HTR-8/SVneo (cell line): ENCODE results near the gene FBXO44.

Experiments
- DNase-seq: peaks from one replicate; pipeline ENCODE4 v3.0.0; 2011; ENCODE audit warnings: low spot score, mixed read lengths; ENCODE audit not compliant: insufficient read length
- FAIRE-seq: peaks from 2 replicates; lab custom pipeline; 2011; peaks lifted over from hg19 to GRCh38; lab: Jason Lieb, UNC

Gene FBXO44

DNA sequence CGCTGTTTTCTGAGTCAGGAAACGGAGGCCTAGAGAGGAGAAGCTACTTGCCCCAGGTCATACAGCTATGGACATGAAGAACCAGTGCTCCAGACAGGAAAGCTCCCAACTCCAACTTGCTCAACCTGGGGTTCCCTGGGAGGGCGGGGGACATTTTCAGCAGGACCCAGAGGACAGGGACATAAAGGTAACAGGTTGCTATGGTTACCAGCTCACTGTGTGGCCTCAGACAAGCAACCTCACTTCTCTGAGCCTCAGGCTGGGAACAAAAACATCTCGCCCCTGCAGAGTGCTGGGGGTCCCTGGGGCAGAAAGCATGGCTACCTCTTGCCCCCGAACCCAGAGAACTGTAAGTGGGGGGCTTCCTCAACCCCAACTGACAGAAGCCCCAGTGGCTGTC lies 16.6 kb upstream of the FBXO44 start:
- FAIRE-seq (no peak), DNase-seq (no peak)

GRCh38 chr1:11639372-11639771 lies 15.3 kb upstream of the FBXO44 start:
- no peak for FAIRE-seq
- no peak for DNase-seq

DNA sequence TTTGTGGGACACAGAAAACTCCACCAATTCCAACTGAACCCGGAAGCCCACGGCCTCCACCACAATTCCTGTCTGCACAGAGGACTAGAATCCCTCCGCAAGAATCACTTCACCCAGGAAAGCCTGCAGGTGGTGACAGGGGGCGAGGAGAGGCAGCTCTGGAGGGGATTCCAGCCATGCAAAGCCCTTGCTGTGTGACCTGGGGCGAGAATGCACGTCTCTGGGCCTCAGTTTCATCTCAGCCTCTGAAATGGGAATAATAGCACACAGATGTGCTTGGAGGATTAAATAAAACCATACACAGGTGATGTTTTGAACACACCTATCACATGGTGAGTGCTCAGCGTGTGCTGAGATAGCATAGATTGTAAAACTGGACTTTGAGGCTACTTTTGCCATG lies 14.6 kb upstream of the FBXO44 start:
- FAIRE-seq (no peak), DNase-seq (no peak)

GRCh38 chr1:11640944-11641343 lies 13.7 kb upstream of the FBXO44 start:
- DNase-seq (no peak), FAIRE-seq (no peak)

- FAIRE-seq (no peak), DNase-seq (no peak)
These were observed 12.8 kb upstream of the FBXO44 start for GRCh38 chr1:11641776-11642305.

DNA sequence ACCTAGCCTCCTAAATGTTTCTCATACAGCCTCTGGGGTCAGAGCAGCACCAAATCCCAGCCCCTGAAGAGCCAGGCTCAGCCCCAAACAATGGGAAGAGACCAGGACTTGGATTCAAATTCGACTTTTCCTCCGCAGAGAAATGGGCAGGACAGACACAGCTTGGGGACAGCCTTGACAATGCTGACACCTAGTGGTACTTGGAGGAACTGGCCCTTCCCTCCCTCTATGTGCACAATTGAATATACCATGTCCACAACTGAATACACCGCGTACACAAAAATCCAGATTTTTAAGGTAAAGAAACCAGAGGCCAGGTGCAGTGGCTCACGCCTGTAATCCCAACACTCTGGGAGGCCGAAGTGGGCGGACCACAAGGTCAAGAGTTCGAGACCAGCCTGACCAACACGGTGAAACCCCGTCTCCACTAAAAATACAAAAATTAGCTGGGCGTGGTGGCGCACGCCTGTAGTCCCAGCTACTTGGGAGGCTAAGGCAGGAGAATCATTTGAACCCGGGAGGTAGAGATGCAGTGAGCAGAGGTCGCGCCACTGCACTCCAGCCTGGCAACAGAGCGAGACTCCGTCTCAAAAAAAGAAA lies 12.2 kb upstream of the FBXO44 start:
- DNase-seq (peak; percentile 69), FAIRE-seq (peak; percentile 80)

DNA sequence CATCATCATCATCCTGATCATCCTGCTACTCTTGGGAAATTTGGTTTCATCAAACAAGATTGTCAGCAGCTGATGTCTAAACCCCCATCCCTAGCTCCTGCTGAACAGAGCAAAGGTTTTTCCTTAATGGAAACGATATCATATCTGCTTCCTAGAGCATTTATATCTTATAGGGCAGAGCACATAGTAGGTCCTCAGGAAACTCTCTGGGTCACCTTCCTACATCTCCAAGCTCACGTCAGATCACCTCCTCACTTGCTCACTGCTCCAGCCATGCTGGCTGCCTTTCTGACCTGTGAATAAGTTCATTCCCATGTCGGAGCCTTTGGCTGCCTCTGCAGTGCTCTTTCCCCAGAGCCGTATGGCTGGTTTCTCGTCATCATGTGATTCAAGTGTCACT lies 10.9 kb upstream of the FBXO44 start:
- no peak for DNase-seq

GRCh38 chr1:11645270-11645669 lies 9.4 kb upstream of the FBXO44 start:
- FAIRE-seq (no peak), DNase-seq (no peak)

More for the DNA sequence above, 10.9 kb upstream of the FBXO44 start:
- no peak for FAIRE-seq

DNA sequence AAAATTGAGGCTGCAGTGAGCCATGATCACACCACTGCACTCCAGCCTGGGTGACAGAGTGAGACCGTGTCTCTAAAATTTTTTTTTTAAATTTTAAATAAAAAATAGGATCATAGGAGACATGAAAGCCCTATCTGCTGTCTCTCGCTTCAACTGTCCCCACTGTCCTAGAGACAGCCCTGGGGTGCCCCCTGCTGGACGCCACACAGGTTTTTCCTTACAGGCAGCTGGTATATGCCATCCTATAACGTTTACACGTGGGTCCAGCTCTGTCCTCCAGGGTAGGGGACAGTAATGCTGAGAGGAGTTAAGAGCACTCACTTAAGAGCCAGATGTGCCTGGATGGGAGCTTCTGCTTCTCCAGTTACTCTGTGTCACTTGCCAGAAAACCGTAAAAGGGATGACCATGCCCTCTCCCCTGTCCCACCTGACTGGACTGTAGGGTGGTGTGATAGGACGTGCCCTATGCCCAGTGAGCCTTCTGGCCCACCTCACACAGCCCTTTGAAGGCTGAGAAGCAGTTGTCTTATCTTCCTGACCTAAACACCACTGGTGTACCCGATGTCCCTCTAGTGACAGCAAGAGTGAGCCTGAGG lies 8.9 kb upstream of the FBXO44 start:
- FAIRE-seq (no peak), DNase-seq (peak; percentile 68)

DNA sequence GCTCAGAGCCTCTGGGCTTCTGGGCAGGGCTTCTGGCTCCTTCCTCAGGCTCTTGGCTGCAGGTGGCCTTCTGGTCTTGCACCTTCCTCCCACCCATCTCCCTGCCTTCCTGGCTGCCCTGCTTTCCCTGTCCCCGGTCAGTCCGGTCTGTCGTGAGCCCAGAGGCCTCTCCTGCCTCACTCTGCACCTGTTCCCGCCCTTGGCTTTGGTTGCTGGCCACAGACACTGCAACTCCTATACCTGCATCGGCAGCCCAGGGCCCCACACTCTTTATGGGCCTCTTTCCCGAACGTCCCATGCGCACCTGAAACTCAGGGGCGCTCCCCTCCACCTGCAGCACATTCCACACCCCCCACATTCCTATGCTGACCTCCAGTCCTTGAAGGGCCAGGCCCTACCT lies 8.4 kb upstream of the FBXO44 start:
- FAIRE-seq: no peak
- no peak for DNase-seq

- DNase-seq (no peak), FAIRE-seq (no peak)
These were observed 7.3 kb upstream of the FBXO44 start for GRCh38 chr1:11647333-11647732.

DNA sequence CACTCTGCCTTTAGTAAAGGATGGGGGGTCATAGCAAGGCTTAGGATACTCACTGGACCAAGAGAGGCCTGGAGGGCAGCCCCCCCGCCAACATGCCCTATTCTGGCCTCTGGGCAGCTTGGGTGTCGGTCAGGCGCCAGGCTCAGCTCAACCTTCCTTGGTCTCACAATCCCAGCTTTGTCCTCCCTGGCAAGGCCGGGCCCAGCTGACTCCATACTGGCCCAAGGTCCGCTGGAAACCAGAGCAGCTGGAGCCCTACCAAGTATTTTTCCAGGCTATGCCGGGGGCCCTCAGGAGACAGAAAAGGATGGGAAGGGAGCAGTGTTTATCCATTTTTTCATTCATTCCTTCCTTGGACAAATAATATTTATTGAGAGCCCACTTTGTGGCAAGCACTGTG lies 6.6 kb upstream of the FBXO44 start:
- no peak for DNase-seq
- FAIRE-seq: no peak

DNA sequence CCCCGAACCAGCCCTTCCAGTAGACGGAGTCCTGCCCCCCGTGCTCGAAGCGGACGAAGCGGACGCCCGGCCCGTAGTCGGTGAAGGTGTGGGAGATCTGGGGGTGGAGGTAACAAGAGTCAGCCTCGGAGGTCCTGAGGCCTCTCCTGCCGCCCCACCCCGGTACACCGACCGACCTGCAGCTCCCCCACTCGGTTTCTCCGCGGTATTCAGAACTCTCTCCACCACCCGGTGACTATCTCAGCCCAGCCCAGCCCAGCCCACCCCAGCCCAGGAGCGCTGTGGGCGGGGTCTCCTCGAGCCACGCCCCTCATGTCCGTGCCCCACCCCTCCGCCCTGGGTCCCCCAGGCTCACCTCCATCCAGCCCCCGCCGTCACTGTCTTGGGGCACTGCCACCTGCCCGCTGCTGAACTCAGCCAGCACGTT lies 5.9 kb upstream of the FBXO44 start:
- DNase-seq (no peak), FAIRE-seq (no peak)

GRCh38 chr1:11649237-11649623 lies 5.4 kb upstream of the FBXO44 start:
- DNase-seq (no peak), FAIRE-seq (no peak)

DNA sequence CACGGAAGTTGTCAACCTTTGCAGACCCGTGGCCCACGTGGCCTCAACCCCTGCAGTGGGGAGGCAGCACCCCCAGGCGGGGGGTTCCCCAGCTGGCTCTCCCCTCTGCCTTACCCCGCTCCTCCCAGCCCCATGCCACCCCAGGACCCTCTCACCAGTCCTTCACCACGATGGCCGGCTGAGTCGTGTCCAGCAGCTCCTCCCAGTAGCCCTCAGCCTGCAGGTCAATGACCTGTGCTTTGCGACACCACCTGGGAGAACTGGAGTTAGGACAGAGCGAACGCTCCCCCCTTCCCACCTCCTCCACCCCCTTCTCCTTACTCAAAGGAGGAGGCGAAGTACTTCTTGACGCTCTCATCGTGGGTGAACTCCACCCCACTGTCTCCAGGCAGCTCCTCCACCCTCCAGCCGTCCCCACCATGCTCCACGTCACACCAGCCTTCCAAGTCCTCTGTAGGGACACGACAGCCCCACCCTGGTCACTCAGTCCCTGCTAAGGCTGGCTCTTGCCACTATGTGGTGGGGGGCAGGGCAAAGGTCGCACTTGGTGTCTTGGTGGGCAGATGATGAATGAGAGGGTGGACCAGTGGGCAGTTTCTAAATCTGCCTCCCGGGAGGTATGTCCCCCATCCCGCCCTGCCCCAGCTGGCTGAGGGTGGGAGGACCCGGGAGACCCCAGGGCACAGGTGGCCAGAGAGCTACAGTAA lies 4.9 kb upstream of the FBXO44 start:
- DNase-seq (no peak), FAIRE-seq (no peak)

DNA sequence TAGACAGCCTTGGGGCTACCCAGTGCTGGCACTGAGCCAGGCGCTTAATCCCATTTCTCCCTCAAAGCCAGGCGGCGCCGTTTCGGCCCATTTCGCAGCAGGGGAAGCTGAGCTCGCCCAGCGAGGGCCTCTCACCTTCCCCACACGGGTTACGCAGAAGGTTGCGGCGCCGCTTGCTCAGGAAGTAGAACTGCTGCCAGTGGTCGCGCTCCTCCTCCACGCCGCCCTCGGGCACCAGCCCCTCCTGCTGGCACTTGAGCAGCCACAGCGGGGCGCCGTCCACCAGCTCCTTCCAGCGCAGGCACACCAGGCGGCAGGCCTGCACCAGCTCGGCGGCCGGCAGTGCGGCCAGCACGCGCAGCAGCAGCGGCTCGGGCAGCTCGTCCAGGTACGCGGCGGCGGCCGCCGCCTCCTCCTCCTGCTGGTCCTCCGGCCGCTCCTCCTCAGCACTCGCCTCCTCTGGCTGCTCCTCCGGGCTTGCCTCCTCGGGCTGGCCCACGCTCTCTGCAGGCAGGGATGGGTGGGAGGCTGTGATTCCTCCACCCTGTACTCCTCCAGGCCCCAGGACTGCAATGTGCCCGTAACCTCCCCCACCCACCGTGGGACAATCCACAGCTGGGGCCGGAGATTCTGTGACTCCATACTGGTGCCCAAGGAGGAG lies 4.2 kb upstream of the FBXO44 start:
- DNase-seq (no peak), FAIRE-seq (no peak)

GRCh38 chr1:11651017-11651416 lies 3.7 kb upstream of the FBXO44 start:
- no peak for FAIRE-seq
- no peak for DNase-seq

DNA sequence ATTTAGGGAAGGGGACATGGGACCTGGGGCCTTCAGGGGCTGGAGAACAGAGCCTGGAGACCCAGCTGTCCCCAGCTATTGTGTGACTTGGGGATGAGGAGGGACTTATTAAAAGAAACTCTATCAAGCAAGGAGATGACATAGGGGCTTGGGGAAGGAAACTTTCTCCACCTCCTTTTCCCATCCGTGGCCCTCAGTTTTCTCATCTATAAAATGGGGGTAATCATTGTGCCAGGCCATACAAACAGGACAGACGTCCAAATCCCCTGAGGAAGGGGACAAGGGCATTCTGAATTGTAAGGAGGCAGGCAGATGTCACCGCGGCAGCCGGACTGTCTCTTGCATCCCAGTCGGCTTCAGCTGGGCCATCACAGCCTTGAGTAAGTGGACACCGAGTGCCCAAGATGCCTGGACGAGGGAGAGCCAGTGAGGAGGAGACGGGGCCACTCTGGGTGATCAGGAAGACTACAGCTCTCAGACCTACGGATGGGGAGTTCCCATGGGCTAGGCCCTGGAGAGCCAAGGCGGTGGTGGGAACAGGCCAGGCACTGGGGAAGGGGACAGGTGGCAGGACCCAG lies 2.4 kb upstream of the FBXO44 start:
- no peak for DNase-seq
- FAIRE-seq: no peak

GRCh38 chr1:11653101-11653860 lies 1.4 kb upstream of the FBXO44 start:
- DNase-seq (peak; percentile 81), FAIRE-seq (peak; percentile 65)

GRCh38 chr1:11653861-11654136 lies 878 bp upstream of the FBXO44 start:
- DNase-seq (no peak), FAIRE-seq (no peak)
